SK-N-SH treated with all-trans-retinoic acid at 6 μM for 48 hours (cell line): ENCODE data around the gene LAMA3.

Experiments
- ATAC-seq: fragments of 200-7000 bp; cut with Tn5 transposase; 3 replicates; pipeline ENCODE4 v1.9.1; 2020; ENCODE audit warnings: mild to moderate bottlenecking, moderate library complexity
- ARNTL ChIP-seq: fragments of 450-650 bp; formaldehyde crosslinking; IDR thresholded peaks from 2 replicates; pipeline ENCODE4 v1.5.0; 2020; ENCODE audit warnings: low read depth, mild to moderate bottlenecking, moderate library complexity, borderline replicate concordance
- BACH2 ChIP-seq: fragments of 250-450 bp; sonication (Bioruptor Pico); IDR thresholded peaks from 2 replicates; pipeline ENCODE4 v1.9.0; 2021; ENCODE audit warnings: mild to moderate bottlenecking, borderline replicate concordance
- CSDC2 ChIP-seq: fragments of 250-450 bp; sonication (Bioruptor Pico); IDR thresholded peaks from 2 replicates; pipeline ENCODE4 v1.5.0; 2020; ENCODE audit warnings: mild to moderate bottlenecking, moderate library complexity
- CSRNP3 ChIP-seq: fragments of 250-450 bp; sonication (Bioruptor Pico); IDR thresholded peaks from 2 replicates; pipeline ENCODE4 v1.5.1; 2021; ENCODE audit warnings: mild to moderate bottlenecking, moderate library complexity
- GLIS3 ChIP-seq: fragments of 250-450 bp; sonication (Bioruptor Pico); IDR thresholded peaks from 2 replicates; pipeline ENCODE4 v1.5.0; 2020; ENCODE audit warnings: mild to moderate bottlenecking, moderate library complexity
- OSR1 ChIP-seq: fragments of 250-450 bp; sonication (Bioruptor Pico); IDR thresholded peaks from 2 replicates; pipeline ENCODE4 v1.8.0; 2022; ENCODE audit warnings: moderate library complexity, mild to moderate bottlenecking, inconsistent platforms
- PATZ1 ChIP-seq: fragments of 250-450 bp; sonication (Bioruptor Pico); IDR thresholded peaks from 2 replicates; pipeline ENCODE4 v1.8.0; 2020; ENCODE audit warnings: mild to moderate bottlenecking, moderate library complexity, borderline replicate concordance
- POU6F1 ChIP-seq: fragments of 250-450 bp; sonication (Bioruptor Pico); IDR thresholded peaks from 2 replicates; pipeline ENCODE4 v1.8.0; 2021; ENCODE audit warnings: low read depth, mild to moderate bottlenecking, moderate library complexity, borderline replicate concordance
- PPARA ChIP-seq: fragments of 250-450 bp; sonication (Bioruptor Pico); IDR thresholded peaks from 2 replicates; pipeline ENCODE4 v1.5.0; 2020; ENCODE audit warnings: mild to moderate bottlenecking, borderline replicate concordance
- RARB ChIP-seq: fragments of 250-450 bp; sonication (Bioruptor Pico); IDR thresholded peaks from 2 replicates; pipeline ENCODE4 v1.8.0; 2021; ENCODE audit warnings: mild to moderate bottlenecking, moderate library complexity
- SNAI2 ChIP-seq: fragments of 250-450 bp; sonication (Bioruptor Pico); IDR thresholded peaks from 2 replicates; pipeline ENCODE4 v1.5.0; 2020; ENCODE audit warnings: mild to moderate bottlenecking, moderate library complexity
- TOX ChIP-seq: fragments of 250-450 bp; sonication (Bioruptor Pico); IDR thresholded peaks from 2 replicates; pipeline ENCODE4 v1.8.0; 2021; ENCODE audit warnings: mild to moderate bottlenecking, moderate library complexity, borderline replicate concordance
- TSHZ2 ChIP-seq: fragments of 250-450 bp; sonication (Bioruptor Pico); IDR thresholded peaks from 2 replicates; pipeline ENCODE4 v1.5.0; 2020; ENCODE audit warnings: mild to moderate bottlenecking, moderate library complexity
- ZC3H10 ChIP-seq: fragments of 250-450 bp; sonication (Bioruptor Pico); IDR thresholded peaks from 2 replicates; pipeline ENCODE4 v1.5.1; 2021; ENCODE audit warnings: mild to moderate bottlenecking, moderate library complexity
- ZFP3 ChIP-seq: fragments of 250-450 bp; sonication (Bioruptor Pico); IDR thresholded peaks from 2 replicates; pipeline ENCODE4 v1.5.0; 2020; ENCODE audit warnings: mild to moderate bottlenecking, moderate library complexity
- ZFP30 ChIP-seq: fragments of 450-650 bp; formaldehyde crosslinking; IDR thresholded peaks from 2 replicates; pipeline ENCODE4 v1.5.0; 2022; ENCODE audit warnings: mild to moderate bottlenecking, moderate library complexity
- ZNF565 ChIP-seq: fragments of 450-650 bp; formaldehyde crosslinking; conservative IDR thresholded peaks from 2 replicates; pipeline ENCODE4 v1.5.0; 2020; ENCODE audit warnings: low read depth, mild to moderate bottlenecking, moderate library complexity
- ZNF70 ChIP-seq: fragments of 450-650 bp; formaldehyde crosslinking; IDR thresholded peaks from 2 replicates; pipeline ENCODE4 v1.5.0; 2020; ENCODE audit warnings: mild to moderate bottlenecking, moderate library complexity

The LAMA3 gene

GRCh38 chr18:23950644-23951043, 261.4 kb downstream of the LAMA3 start (continued):
- TF ChIP-seq TSHZ2 (CRISPR knock-in tag) (no peak), ZNF565 (CRISPR knock-in tag) (no peak), ZNF70 (CRISPR knock-in tag) (no peak), GLIS3 (no peak), CSDC2 (CRISPR knock-in tag) (no peak), ZFP30 (CRISPR knock-in tag) (no peak)

- TF ChIP-seq ARNTL (CRISPR knock-in tag) (no peak), SNAI2 (CRISPR knock-in tag) (no peak), PATZ1 (CRISPR knock-in tag) (no peak), CSRNP3 (CRISPR knock-in tag) (no peak), TSHZ2 (CRISPR knock-in tag) (no peak), BACH2 (CRISPR knock-in tag) (no peak), RARB (no peak), ZNF565 (CRISPR knock-in tag) (no peak), ZFP3 (CRISPR knock-in tag) (no peak), POU6F1 (no peak), PPARA (CRISPR knock-in tag) (no peak), CSDC2 (CRISPR knock-in tag) (no peak), ZC3H10 (no peak), TOX (no peak), OSR1 (no peak), ZFP30 (CRISPR knock-in tag) (no peak)
- ATAC-seq, result no peak
Observed at GRCh38 chr18:23951206-23951605, 262.0 kb downstream of the LAMA3 start.

GRCh38 chr18:23953984-23954383, 264.7 kb downstream of the LAMA3 start:
- no peak for ATAC-seq
- TF ChIP-seq CSRNP3 (CRISPR knock-in tag), result no peak
- TF ChIP-seq, all 23 proteins: peak for 0
